ENCODE results near the gene FGF12.

Gene FGF12

DNA sequence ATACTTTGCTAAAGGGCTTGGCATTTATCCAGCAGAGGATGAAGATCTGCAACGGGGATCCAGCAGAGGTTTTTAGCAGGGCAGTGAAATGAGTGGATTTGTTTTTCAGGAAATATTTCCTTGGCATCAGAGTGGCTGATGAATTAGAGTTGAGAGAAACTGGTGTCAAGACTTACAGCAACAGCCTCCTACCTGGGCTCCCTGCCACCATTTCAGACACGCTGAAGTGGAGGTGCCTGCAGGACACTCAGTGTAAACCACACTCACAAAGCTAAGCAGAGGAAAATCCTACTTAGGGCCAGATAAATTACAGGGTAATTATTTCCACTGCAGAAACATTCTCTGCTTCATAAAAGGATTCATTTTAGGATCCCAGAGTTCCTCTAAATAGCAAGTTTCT lies 519.7 kb downstream of the FGF12 start:
- Histone ChIP-seq H3K36me3 (ENCODE audit: control insufficient read depth, insufficient read depth, low read length) (no peaks in the 10 kb centered on the region), H3K9ac (ENCODE audit: low read length) (no peak overlapping the region), H3K4me1 (ENCODE audit: control insufficient read depth, insufficient read depth, low read length) (no peaks in the 10 kb centered on the region), H3K27ac (ENCODE audit: low read depth, low read length) (no peak overlapping the region), H3K27me3 (ENCODE audit: control insufficient read depth, insufficient read depth, low read length) (no peaks in the 10 kb centered on the region), H3K4me3 (ENCODE audit: low read length) (no peak overlapping the region)

DNA sequence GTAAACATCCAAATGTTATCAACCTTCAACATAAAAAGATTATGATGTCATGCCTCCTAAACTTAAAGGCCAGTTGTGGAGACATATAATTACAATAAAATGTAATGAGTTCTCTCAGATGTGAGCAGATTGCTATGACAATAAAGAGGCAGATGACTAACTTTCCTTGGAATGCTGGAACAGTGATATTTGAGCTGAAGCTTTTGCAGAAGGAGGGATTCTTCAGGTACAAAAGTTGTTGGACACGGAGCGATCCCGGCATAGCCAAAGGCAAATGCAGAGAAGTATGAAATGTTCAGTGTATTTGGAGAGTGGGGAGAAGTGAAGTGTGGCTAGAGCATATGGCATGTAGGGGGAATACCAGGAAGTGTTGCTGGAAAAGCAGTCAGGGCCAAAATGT lies 520.1 kb downstream of the FGF12 start:
- Histone ChIP-seq H3K9ac (ENCODE audit: low read length) (no peak overlapping the region), H3K27me3 (ENCODE audit: control insufficient read depth, insufficient read depth, low read length) (no peaks in the 10 kb centered on the region), H3K4me1 (ENCODE audit: control insufficient read depth, insufficient read depth, low read length) (no peaks in the 10 kb centered on the region), H3K4me3 (ENCODE audit: low read length) (no peak overlapping the region), H3K36me3 (ENCODE audit: control insufficient read depth, insufficient read depth, low read length) (no peaks in the 10 kb centered on the region), H3K27ac (ENCODE audit: low read depth, low read length) (no peak overlapping the region)

DNA sequence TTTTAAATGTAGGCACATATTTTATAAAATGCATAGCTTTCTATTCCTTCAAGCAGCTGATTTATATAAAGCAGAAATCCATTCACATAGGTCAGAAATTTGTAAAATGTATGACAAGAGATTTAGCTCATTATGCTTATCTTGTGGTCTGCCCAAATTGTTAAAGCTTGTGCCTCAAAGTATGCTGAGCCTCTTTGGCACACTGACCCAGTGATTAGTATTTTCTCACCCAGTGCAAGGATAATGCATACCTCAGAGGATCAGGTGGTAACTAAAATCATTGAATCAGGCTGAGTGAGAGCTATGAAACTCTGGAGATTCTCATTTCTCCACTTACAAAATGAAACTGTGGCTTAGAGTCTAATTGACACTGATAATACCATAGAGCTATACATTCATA lies 533.3 kb downstream of the FGF12 start:
- H3K4me3 ChIP-seq (ENCODE audit: low read length) = no peak overlapping the region
- H3K9ac ChIP-seq (ENCODE audit: low read length) = no peak overlapping the region
- H3K27ac ChIP-seq (ENCODE audit: low read depth, low read length) = no peak overlapping the region
- no peaks in the 10 kb centered on the region for H3K27me3 ChIP-seq (ENCODE audit: control insufficient read depth, insufficient read depth, low read length)
- no peaks in the 10 kb centered on the region for H3K4me1 ChIP-seq (ENCODE audit: control insufficient read depth, insufficient read depth, low read length)
- no peaks in the 10 kb centered on the region for H3K36me3 ChIP-seq (ENCODE audit: control insufficient read depth, insufficient read depth, low read length)

DNA sequence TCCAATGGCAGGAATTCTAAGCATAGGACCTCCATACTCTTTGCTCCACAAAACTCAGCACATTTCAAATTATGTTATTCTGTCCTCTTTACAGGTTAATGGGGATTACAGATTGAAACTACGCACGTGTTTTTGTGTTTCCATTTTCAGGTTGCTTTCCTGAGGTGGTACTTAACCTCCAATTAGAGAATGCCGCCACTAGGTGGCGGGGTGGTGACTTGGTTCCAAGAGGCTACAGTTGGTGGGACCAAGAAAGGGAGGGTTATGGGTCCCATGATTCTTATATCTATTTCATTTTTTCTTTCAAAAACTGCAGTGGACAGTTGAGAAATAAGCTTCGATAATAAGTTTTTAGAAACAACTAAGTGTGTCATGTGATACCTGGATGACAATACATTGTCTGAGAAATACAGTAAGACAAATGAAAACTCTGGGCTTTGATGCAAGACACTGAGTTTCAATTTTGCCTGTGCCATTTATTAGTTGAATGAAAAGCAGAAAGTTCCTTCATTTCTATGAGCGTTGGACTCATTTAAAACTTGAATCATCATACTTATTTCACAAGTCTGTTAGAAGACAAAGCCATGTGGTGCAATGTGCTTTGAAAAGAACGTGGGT lies 539.0 kb downstream of the FGF12 start:
- no peak overlapping the region for H3K27ac ChIP-seq (ENCODE audit: low read depth, low read length)
- no peak overlapping the region for H3K4me3 ChIP-seq (ENCODE audit: low read length)
- no peaks in the 10 kb centered on the region for H3K36me3 ChIP-seq (ENCODE audit: control insufficient read depth, insufficient read depth, low read length)
- no peak overlapping the region for H3K9ac ChIP-seq (ENCODE audit: low read length)
- no peaks in the 10 kb centered on the region for H3K27me3 ChIP-seq (ENCODE audit: control insufficient read depth, insufficient read depth, low read length)
- no peaks in the 10 kb centered on the region for H3K4me1 ChIP-seq (ENCODE audit: control insufficient read depth, insufficient read depth, low read length)

DNA sequence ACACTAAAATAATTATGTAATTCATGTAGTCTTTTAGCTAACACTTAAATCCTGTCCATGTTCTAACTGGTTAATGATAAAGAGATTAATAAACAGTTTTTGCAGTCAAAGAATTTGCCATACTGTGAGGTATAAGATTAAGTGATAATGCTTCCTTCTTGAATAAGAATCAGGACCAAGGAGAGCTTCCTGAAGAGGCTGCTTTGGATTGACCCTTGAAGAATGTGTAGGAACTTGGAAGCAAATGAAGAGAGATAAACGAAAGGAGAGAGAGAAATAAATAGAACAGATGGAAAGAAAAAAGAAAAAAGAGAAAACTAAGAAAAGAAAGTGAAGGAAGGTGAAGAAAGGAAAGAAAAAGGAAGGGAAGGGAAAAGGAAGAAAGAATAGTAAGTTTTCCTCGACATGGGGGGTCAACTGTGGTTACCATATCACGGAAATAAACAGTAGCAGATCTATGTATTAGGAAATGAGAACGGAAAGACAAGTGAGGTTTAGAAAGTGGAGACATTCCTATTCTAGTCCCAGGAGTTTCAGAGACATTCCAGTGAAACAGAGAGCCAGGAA lies 539.8 kb downstream of the FGF12 start:
- no peak overlapping the region for H3K4me3 ChIP-seq (ENCODE audit: low read length)
- no peaks in the 10 kb centered on the region for H3K36me3 ChIP-seq (ENCODE audit: control insufficient read depth, insufficient read depth, low read length)
- H3K27ac ChIP-seq (ENCODE audit: low read depth, low read length) = no peak overlapping the region
- H3K4me1 ChIP-seq (ENCODE audit: control insufficient read depth, insufficient read depth, low read length) = no peaks in the 10 kb centered on the region
- no peak overlapping the region for H3K9ac ChIP-seq (ENCODE audit: low read length)
- no peaks in the 10 kb centered on the region for H3K27me3 ChIP-seq (ENCODE audit: control insufficient read depth, insufficient read depth, low read length)

DNA sequence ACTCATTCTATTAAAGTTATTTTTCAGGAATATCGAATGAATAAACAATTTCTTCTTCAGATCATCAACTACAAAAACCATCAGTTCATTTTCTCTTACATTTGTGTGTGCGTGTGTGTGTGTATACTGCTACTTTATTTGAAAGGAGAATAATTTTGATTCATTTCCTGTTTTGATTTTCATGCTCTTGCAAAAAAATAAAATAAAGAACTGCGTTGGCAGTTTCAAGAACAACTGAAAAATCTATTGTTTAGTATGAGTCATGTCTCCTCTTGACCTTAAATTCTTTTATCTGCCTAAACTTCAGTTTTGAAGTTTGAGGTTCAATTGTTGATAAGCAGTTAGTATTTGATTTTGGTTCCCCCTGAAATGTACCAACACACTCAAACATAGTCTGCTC lies 540.8 kb downstream of the FGF12 start:
- Histone ChIP-seq H3K36me3 (ENCODE audit: control insufficient read depth, insufficient read depth, low read length) (no peaks in the 10 kb centered on the region), H3K27ac (ENCODE audit: low read depth, low read length) (no peak overlapping the region), H3K4me1 (ENCODE audit: control insufficient read depth, insufficient read depth, low read length) (no peaks in the 10 kb centered on the region), H3K4me3 (ENCODE audit: low read length) (no peak overlapping the region), H3K27me3 (ENCODE audit: control insufficient read depth, insufficient read depth, low read length) (no peaks in the 10 kb centered on the region), H3K9ac (ENCODE audit: low read length) (no peak overlapping the region)

DNA sequence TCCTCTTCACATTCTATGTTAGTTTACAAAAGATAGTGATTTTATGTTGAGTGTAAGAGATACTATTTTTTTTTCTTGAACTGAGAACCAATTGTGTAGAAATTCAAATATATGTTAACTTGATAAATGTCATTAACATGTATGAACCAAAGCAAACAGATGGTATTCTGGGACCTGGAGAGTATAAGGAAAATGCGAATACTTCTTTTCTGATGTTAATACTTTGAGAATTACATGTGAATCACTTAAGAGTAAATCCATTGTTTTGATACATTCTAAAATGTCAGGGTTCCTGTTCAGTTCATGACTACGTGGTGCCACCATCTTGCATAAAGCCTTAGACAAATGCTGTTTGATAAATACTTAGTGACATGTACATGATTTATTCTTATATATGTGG lies 541.3 kb downstream of the FGF12 start:
- Histone ChIP-seq H3K4me3 (ENCODE audit: low read length) (no peak overlapping the region), H3K9ac (ENCODE audit: low read length) (no peak overlapping the region), H3K4me1 (ENCODE audit: control insufficient read depth, insufficient read depth, low read length) (no peaks in the 10 kb centered on the region), H3K27ac (ENCODE audit: low read depth, low read length) (no peak overlapping the region), H3K36me3 (ENCODE audit: control insufficient read depth, insufficient read depth, low read length) (no peaks in the 10 kb centered on the region), H3K27me3 (ENCODE audit: control insufficient read depth, insufficient read depth, low read length) (no peaks in the 10 kb centered on the region)

DNA sequence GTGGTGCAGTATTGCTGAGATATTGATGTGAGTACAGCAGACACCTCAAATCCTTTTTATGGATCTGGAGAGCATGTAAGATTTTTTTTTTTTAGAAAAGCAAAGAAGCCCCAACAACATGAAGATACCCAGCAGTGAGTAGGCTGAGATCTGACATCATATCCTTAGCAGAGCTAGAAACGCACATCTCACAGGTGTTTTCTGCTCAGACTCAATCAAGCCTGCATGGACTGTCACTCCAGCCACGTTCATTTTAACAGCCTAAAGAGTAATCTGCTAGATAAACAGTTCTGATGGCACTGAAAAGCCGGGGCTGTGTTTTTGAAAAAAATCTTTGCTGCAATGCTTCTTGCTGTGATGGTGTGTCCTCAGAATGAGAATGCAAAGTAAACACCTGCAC lies 544.2 kb downstream of the FGF12 start:
- H3K36me3 ChIP-seq (ENCODE audit: control insufficient read depth, insufficient read depth, low read length) = no peaks in the 10 kb centered on the region
- no peak overlapping the region for H3K9ac ChIP-seq (ENCODE audit: low read length)
- H3K4me1 ChIP-seq (ENCODE audit: control insufficient read depth, insufficient read depth, low read length) = no peaks in the 10 kb centered on the region
- no peaks in the 10 kb centered on the region for H3K27me3 ChIP-seq (ENCODE audit: control insufficient read depth, insufficient read depth, low read length)
- H3K4me3 ChIP-seq (ENCODE audit: low read length) = no peak overlapping the region
- no peak overlapping the region for H3K27ac ChIP-seq (ENCODE audit: low read depth, low read length)

DNA sequence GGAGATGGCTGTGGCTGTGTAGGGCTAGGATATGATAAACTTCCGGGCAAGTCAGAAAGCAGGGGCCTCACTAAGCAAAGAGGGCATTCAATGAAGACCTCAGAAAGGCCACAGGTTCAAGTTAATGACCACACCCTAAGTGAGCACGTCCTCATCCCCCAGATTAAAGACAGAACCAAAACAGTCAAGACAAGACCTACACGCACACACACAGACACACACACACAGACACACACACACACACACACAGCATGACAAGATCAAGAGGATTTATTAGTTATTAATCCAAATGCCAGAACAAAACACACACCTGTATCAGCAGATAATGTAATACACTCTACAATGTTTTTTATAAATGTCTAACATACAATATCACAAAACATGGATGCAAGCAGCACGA lies 546.2 kb downstream of the FGF12 start:
- H3K4me3 ChIP-seq (ENCODE audit: low read length) = no peak overlapping the region
- no peaks in the 10 kb centered on the region for H3K27me3 ChIP-seq (ENCODE audit: control insufficient read depth, insufficient read depth, low read length)
- H3K4me1 ChIP-seq (ENCODE audit: control insufficient read depth, insufficient read depth, low read length) = no peaks in the 10 kb centered on the region
- H3K9ac ChIP-seq (ENCODE audit: low read length) = no peak overlapping the region
- H3K36me3 ChIP-seq (ENCODE audit: control insufficient read depth, insufficient read depth, low read length) = no peaks in the 10 kb centered on the region
- H3K27ac ChIP-seq (ENCODE audit: low read depth, low read length) = no peak overlapping the region

DNA sequence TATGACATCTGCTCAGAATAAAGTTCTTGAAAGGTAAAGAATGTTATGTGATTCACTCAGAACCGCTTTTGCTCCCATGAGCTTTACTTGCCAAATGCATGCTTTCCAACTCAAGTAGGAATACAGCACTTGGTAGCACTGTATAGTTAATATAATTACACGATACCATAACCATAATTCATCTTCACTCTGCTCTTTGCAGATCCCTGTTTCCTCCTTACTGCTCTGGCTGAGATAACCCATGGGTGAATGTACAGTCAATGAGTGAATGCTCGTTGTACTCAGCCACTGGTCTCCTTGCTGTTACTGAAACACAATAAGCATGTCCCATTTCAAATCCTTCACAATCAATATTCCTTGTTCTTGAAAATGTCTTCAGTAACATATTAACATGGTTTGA lies 550.0 kb downstream of the FGF12 start:
- H3K36me3 ChIP-seq (ENCODE audit: control insufficient read depth, insufficient read depth, low read length) = no peaks in the 10 kb centered on the region
- no peaks in the 10 kb centered on the region for H3K4me1 ChIP-seq (ENCODE audit: control insufficient read depth, insufficient read depth, low read length)
- H3K27me3 ChIP-seq (ENCODE audit: control insufficient read depth, insufficient read depth, low read length) = no peaks in the 10 kb centered on the region
- no peak overlapping the region for H3K9ac ChIP-seq (ENCODE audit: low read length)
- H3K4me3 ChIP-seq (ENCODE audit: low read length) = no peak overlapping the region
- no peak overlapping the region for H3K27ac ChIP-seq (ENCODE audit: low read depth, low read length)

DNA sequence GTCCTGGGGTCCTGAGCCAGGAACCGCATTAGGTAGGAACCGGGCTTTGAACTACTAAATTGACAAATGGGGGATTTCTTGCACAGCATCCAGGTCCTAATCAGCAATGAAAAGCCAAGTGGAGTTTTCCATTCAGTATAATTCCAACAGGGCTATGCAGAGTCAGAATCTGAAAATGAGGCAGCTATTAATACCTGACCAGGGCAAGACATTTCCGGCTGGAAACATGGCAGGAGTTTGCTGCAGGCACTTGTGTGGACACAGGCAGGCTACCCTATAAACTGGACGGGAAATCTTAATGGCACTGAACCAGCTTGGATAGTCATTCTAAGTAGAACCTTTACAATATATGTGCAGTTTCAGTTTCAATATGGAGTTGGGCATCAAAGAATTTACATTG lies 553.1 kb downstream of the FGF12 start:
- no peaks in the 10 kb centered on the region for H3K27me3 ChIP-seq (ENCODE audit: control insufficient read depth, insufficient read depth, low read length)
- no peak overlapping the region for H3K27ac ChIP-seq (ENCODE audit: low read depth, low read length)
- no peak overlapping the region for H3K4me3 ChIP-seq (ENCODE audit: low read length)
- H3K4me1 ChIP-seq (ENCODE audit: control insufficient read depth, insufficient read depth, low read length) = no peaks in the 10 kb centered on the region
- H3K36me3 ChIP-seq (ENCODE audit: control insufficient read depth, insufficient read depth, low read length) = no peaks in the 10 kb centered on the region
- no peak overlapping the region for H3K9ac ChIP-seq (ENCODE audit: low read length)

DNA sequence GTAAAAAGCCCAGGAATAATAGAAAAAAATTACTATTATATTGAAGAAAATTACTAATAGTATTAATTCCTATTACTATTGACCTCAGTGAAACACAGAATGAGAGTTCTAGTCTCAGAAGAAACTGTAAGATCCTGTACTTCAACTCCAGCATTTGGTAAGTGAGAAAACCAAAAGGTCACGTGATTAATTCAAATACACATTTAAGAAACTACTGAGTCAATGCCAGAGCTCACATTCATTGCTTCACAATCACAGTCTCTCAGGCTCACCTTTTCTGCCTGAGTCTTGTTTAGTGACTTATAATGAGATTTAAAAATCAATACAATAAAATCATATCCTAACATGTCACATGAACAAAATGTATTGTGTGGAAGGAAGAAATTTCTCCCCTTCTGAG lies 556.1 kb downstream of the FGF12 start:
- no peak overlapping the region for H3K27ac ChIP-seq (ENCODE audit: low read depth, low read length)
- no peak overlapping the region for H3K9ac ChIP-seq (ENCODE audit: low read length)
- H3K4me3 ChIP-seq (ENCODE audit: low read length) = no peak overlapping the region
- H3K27me3 ChIP-seq (ENCODE audit: control insufficient read depth, insufficient read depth, low read length) = no peaks in the 10 kb centered on the region
- no peaks in the 10 kb centered on the region for H3K36me3 ChIP-seq (ENCODE audit: control insufficient read depth, insufficient read depth, low read length)
- no peaks in the 10 kb centered on the region for H3K4me1 ChIP-seq (ENCODE audit: control insufficient read depth, insufficient read depth, low read length)

DNA sequence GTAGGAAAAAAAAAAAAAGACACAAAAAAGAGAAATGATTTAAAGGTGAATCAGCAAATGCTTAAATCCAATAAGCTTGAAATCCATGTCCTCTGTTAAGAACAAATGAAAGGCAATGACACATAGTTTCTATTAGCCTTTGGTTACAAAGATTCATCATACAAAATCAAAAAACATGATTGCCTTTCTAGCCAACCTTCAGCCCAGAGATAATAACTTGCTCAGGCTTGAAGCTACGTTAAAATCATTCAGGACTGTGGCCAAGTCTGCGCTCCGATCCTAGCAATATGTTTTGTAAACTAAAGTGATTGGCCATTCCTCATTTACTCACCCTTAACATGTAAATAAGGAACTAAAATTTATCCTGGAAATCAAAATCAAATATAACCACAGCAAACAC lies 556.7 kb downstream of the FGF12 start:
- Histone ChIP-seq H3K27me3 (ENCODE audit: control insufficient read depth, insufficient read depth, low read length) (no peaks in the 10 kb centered on the region), H3K4me1 (ENCODE audit: control insufficient read depth, insufficient read depth, low read length) (no peaks in the 10 kb centered on the region), H3K4me3 (ENCODE audit: low read length) (no peak overlapping the region), H3K27ac (ENCODE audit: low read depth, low read length) (no peak overlapping the region), H3K9ac (ENCODE audit: low read length) (no peak overlapping the region), H3K36me3 (ENCODE audit: control insufficient read depth, insufficient read depth, low read length) (no peaks in the 10 kb centered on the region)

All from rectal smooth muscle tissue (tissue), 1 donor.